GM23338 (cell line): ENCODE measurements around the gene PROCA1. TPM values are rescaled to one million over a fixed set of nuclear protein-coding genes. Genes with fewer than 3 reads are reported as not detected.

Experiments used
- ATAC-seq: fragments of 200-7000 bp; cut with Tn5 transposase; 3 replicates; pipeline ENCODE4 v1.9.1; 2020
- DNase-seq: peaks from one replicate; pipeline ENCODE4 v3.0.0-alpha.2; 2015; ENCODE audit warnings: low spot score
- H2AFZ ChIP-seq: fragments of 200-600 bp; sonication (generic); 2 replicates; pipeline ENCODE4 v1.8.0; 2016; ENCODE audit warnings: antibody characterized with exemption, mild to moderate bottlenecking, moderate library complexity
- H3F3A ChIP-seq: fragments of 200-600 bp; sonication (generic); replicated peaks from 2 replicates; pipeline ENCODE4 v1.8.0; 2017; ENCODE audit warnings: antibody characterized with exemption, mixed run types, low read depth
- H3K27ac ChIP-seq: fragments of 200-600 bp; sonication (generic); 2 replicates; pipeline ENCODE4 v1.6.1; 2016; ENCODE audit warnings: low read depth
- H3K27me3 ChIP-seq: fragments of 200-600 bp; sonication (generic); 2 replicates; pipeline ENCODE4 v1.8.0; 2016; ENCODE audit warnings: mild to moderate bottlenecking, mixed run types, moderate library complexity; ENCODE audit not compliant: insufficient read depth
- H3K36me3 ChIP-seq: fragments of 200-600 bp; sonication (generic); 2 replicates; pipeline ENCODE4 v1.8.0; 2016; ENCODE audit warnings: mild to moderate bottlenecking; ENCODE audit not compliant: insufficient read depth
- H3K4me1 ChIP-seq: fragments of 200-600 bp; sonication (generic); 2 replicates; pipeline ENCODE4 v1.8.0; 2016; ENCODE audit warnings: mild to moderate bottlenecking, moderate library complexity; ENCODE audit not compliant: insufficient read depth
- H3K4me2 ChIP-seq: fragments of 200-600 bp; sonication (generic); 2 replicates; pipeline ENCODE4 v1.7.1; 2017; ENCODE audit warnings: mixed run types
- H3K4me3 ChIP-seq: fragments of 200-600 bp; sonication (generic); 2 replicates; pipeline ENCODE4 v1.6.1; 2016; ENCODE audit warnings: mixed run types
- H3K79me2 ChIP-seq: fragments of 200-600 bp; sonication (generic); replicated peaks from 2 replicates; pipeline ENCODE4 v1.8.0; 2017; ENCODE audit warnings: mild to moderate bottlenecking; ENCODE audit not compliant: insufficient read depth
- H3K9me2 ChIP-seq: fragments of 200-600 bp; sonication (generic); 2 replicates; pipeline ENCODE4 v1.8.0; 2017; ENCODE audit not compliant: insufficient read depth
- H4K20me1 ChIP-seq: fragments of 200-600 bp; sonication (generic); replicated peaks from 2 replicates; pipeline ENCODE4 v1.8.0; 2017; ENCODE audit warnings: mild to moderate bottlenecking; ENCODE audit not compliant: insufficient read depth
- H3K27ac Mint-ChIP-seq: 2 replicates; pipeline ENCODE4 v1.8.0; 2020; ENCODE audit warnings: inconsistent platforms, mild to moderate bottlenecking, moderate library complexity, mixed read lengths
- H3K27me3 Mint-ChIP-seq: 3 replicates; pipeline ENCODE4 v1.8.0; 2022; ENCODE audit warnings: low read depth, mild to moderate bottlenecking, moderate library complexity, mixed read lengths, inconsistent platforms; ENCODE audit not compliant: insufficient read depth, poor library complexity
- H3K36me3 Mint-ChIP-seq: 3 replicates; pipeline ENCODE4 v1.8.0; 2021; ENCODE audit warnings: low read depth, mild to moderate bottlenecking, inconsistent platforms, moderate library complexity, mixed read lengths
- H3K4me1 Mint-ChIP-seq: 3 replicates; pipeline ENCODE4 v1.8.0; 2020; ENCODE audit warnings: mild to moderate bottlenecking, inconsistent platforms, mixed read lengths
- H3K4me3 Mint-ChIP-seq: 3 replicates; pipeline ENCODE4 v1.8.0; 2021; ENCODE audit warnings: moderate library complexity, mild to moderate bottlenecking, inconsistent platforms, mixed read lengths
- H3K9me3 Mint-ChIP-seq: 3 replicates; pipeline ENCODE4 v1.8.0; 2020; ENCODE audit warnings: moderate library complexity, mild to moderate bottlenecking, inconsistent platforms, mixed read lengths
- CREB1 ChIP-seq: fragments of 250-450 bp; sonication (Bioruptor Pico); IDR thresholded peaks from 2 replicates; pipeline ENCODE4 v1.5.0; 2020; ENCODE audit warnings: low read depth, mild to moderate bottlenecking, moderate library complexity
- EZH2 ChIP-seq: fragments of 200-600 bp; sonication (generic); IDR thresholded peaks from one replicate; pipeline ENCODE4 v1.8.0; 2017; ENCODE audit warnings: antibody characterized with exemption, mild to moderate bottlenecking, low read depth; ENCODE audit not compliant: unreplicated experiment
- EZH2phosphoT487 ChIP-seq: fragments of 200-600 bp; sonication (generic); IDR thresholded peaks from one replicate; pipeline ENCODE4 v1.8.1; 2018; ENCODE audit warnings: antibody characterized with exemption; ENCODE audit not compliant: unreplicated experiment
- JUNB ChIP-seq: IDR thresholded peaks from one replicate; pipeline ENCODE4 v1.6.1; 2016; ENCODE audit warnings: antibody characterized with exemption; ENCODE audit not compliant: unreplicated experiment
- NANOG ChIP-seq: IDR thresholded peaks from 2 replicates; pipeline ENCODE4 v1.6.1; 2016; ENCODE audit warnings: antibody characterized with exemption, borderline replicate concordance
- POLR2AphosphoS5 ChIP-seq: IDR thresholded peaks from 2 replicates; pipeline ENCODE4 v1.6.1; 2016; ENCODE audit warnings: antibody characterized with exemption, low read depth
- REST ChIP-seq: IDR thresholded peaks from one replicate; pipeline ENCODE4 v1.6.1; 2018; ENCODE audit warnings: antibody characterized with exemption; ENCODE audit not compliant: unreplicated experiment
- STAT1 ChIP-seq: IDR thresholded peaks from one replicate; pipeline ENCODE4 v1.6.1; 2016; ENCODE audit warnings: antibody characterized with exemption; ENCODE audit not compliant: unreplicated experiment
- ZNF114 ChIP-seq: fragments of 250-450 bp; sonication (Bioruptor Pico); IDR thresholded peaks from 2 replicates; pipeline ENCODE4 v1.5.0; 2020; ENCODE audit warnings: mild to moderate bottlenecking, moderate library complexity
- ZNF331 ChIP-seq: fragments of 250-450 bp; sonication (Bioruptor Pico); IDR thresholded peaks from 2 replicates; pipeline ENCODE4 v1.5.0; 2020; ENCODE audit warnings: low read depth, mild to moderate bottlenecking, moderate library complexity
- ZNF462 ChIP-seq: fragments of 250-450 bp; sonication (Bioruptor Pico); IDR thresholded peaks from 2 replicates; pipeline ENCODE4 v1.5.0; 2020; ENCODE audit warnings: mild to moderate bottlenecking, moderate library complexity
- polyA plus RNA-seq: library from polyadenylated mRNA; unstranded; fragments of >200 nt; fragmentation: Nextera tagmentation; extraction: Ambion mirVana; gene quantifications from 2 replicates; pipeline ENCODE4 v1.2.1, GENCODE V29; 2016
- total RNA-seq: library from RNA; depleted of rRNA; stranded (reverse); fragments of >200 nt; shearing (Covaris generic); gene quantifications from 2 replicates; pipeline ENCODE4 v1.2.3, GENCODE V29; 2014
- TF ChIP-seq, protein P1 (sequence below), 2 experiments: fragments of 200-600 bp in 1 of 2; sonication (generic) in 1 of 2; conservative IDR thresholded peaks; 2 replicates each; pipeline versions ENCODE4 v1.5.1 to v1.6.1; 2016 to 2017; ENCODE audit warnings: antibody characterized with exemption in 2 of 2, low read depth in 2 of 2, mild to moderate bottlenecking in 2 of 2, moderate library complexity in 1 of 2
- TF ChIP-seq, protein P2 (sequence below): IDR thresholded peaks from 2 replicates; pipeline ENCODE4 v1.6.1; 2016; ENCODE audit warnings: antibody characterized with exemption

PROCA1 gene
- total and polyA plus RNA-seq, 2 experiments from 2014 or later, result 11.3 to 14.4 TPM

DNA sequence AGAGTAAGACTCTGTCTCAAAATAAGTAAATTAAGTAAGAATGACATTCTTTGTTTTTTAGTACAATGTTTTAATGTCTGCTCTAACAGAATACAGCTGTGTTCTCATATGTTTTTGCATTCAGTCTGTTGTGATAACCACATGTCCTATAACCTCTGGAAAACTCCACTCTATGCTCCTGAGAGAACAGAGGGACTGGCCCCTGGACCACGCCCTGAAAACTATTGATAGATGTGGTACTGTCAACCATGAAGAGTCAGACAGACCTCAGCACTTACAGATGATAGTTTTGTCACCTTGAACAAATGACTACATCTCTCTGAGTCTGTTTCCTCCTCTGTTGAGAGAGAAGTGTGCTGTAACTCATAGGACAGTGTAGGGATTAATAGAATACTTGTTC is 41.8 kb downstream of the PROCA1 start:
- Histone ChIP-seq H3F3A (peaks cover 9% of the 10 kb centered on the region), H3K4me2 (no peak overlapping the region), H3K36me3 (peaks cover 37% of the 10 kb centered on the region), H3K79me2 (peaks cover 54% of the 10 kb centered on the region), H2AFZ (no peak overlapping the region), H3K9me2 (no peaks in the 10 kb centered on the region), H3K27ac (no peak overlapping the region), H3K4me3 (no peak overlapping the region), H3K4me1 (no peaks in the 10 kb centered on the region), H4K20me1 (peaks cover 29% of the 10 kb centered on the region), H3K27me3 (no peaks in the 10 kb centered on the region)
- no peaks in the 10 kb centered on the region for H3K9me3 Mint-ChIP-seq
- H3K27me3 Mint-ChIP-seq, result no peaks in the 10 kb centered on the region
- H3K4me3 Mint-ChIP-seq, result no peak overlapping the region
- TF ChIP-seq, protein P1, sequence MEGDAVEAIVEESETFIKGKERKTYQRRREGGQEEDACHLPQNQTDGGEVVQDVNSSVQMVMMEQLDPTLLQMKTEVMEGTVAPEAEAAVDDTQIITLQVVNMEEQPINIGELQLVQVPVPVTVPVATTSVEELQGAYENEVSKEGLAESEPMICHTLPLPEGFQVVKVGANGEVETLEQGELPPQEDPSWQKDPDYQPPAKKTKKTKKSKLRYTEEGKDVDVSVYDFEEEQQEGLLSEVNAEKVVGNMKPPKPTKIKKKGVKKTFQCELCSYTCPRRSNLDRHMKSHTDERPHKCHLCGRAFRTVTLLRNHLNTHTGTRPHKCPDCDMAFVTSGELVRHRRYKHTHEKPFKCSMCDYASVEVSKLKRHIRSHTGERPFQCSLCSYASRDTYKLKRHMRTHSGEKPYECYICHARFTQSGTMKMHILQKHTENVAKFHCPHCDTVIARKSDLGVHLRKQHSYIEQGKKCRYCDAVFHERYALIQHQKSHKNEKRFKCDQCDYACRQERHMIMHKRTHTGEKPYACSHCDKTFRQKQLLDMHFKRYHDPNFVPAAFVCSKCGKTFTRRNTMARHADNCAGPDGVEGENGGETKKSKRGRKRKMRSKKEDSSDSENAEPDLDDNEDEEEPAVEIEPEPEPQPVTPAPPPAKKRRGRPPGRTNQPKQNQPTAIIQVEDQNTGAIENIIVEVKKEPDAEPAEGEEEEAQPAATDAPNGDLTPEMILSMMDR (conservative IDR thresholded peaks at IDR 0.05; ENCODE audit: low read depth in 2 of 2), result no peak
- TF ChIP-seq EZH2phosphoT487, result no peak
- no peak for TF ChIP-seq ZNF462
- no peak for TF ChIP-seq REST
- no peak for TF ChIP-seq EZH2
- no peak for TF ChIP-seq CREB1 (CRISPR knock-in tag)
- no peak for TF ChIP-seq ZNF331 (CRISPR knock-in tag)
- TF ChIP-seq, protein P2, sequence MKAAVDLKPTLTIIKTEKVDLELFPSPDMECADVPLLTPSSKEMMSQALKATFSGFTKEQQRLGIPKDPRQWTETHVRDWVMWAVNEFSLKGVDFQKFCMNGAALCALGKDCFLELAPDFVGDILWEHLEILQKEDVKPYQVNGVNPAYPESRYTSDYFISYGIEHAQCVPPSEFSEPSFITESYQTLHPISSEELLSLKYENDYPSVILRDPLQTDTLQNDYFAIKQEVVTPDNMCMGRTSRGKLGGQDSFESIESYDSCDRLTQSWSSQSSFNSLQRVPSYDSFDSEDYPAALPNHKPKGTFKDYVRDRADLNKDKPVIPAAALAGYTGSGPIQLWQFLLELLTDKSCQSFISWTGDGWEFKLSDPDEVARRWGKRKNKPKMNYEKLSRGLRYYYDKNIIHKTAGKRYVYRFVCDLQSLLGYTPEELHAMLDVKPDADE, result no peak
- no peak for TF ChIP-seq ZNF114 (CRISPR knock-in tag)
- TF ChIP-seq JUNB, result no peak
- TF ChIP-seq POLR2AphosphoS5, result no peak
- TF ChIP-seq STAT1, result no peak
- no peak for TF ChIP-seq NANOG
- no peak overlapping the region for H3K27ac Mint-ChIP-seq
- no peaks in the 10 kb centered on the region for H3K4me1 Mint-ChIP-seq
- no peak for ATAC-seq
- H3K36me3 Mint-ChIP-seq, result peaks cover 61% of the 10 kb centered on the region
- DNase-seq, result no peak
